OCI-LY1 (cell line): Measurements from ENCODE around the gene BBS4.
A peak's percentile ranks its signal among the peaks of the same experiment; 100 is the strongest.
"Not testable (repeated sequence)": the region's sequence is repeated elsewhere in the genome, so short reads cannot be mapped to it uniquely, and the experiment has no call there.

ENCODE experiments used
- H2AFZ ChIP-seq: fragments of 200-600 bp; sonication (generic), shearing (Covaris generic); 2 replicates; pipeline ENCODE4 v1.6.0; 2014; ENCODE audit warnings: antibody characterized with exemption, mild to moderate bottlenecking, low read length
- H3F3A ChIP-seq: fragments of 200-600 bp; sonication (generic), shearing (Covaris generic); 2 replicates; pipeline ENCODE4 v1.6.0; 2014; ENCODE audit warnings: mild to moderate bottlenecking, antibody characterized with exemption, low read length, moderate library complexity; ENCODE audit not compliant: insufficient read depth
- H3K27ac ChIP-seq: fragments of 200-600 bp; sonication (generic); 2 replicates; pipeline ENCODE4 v1.5.1; 2014; ENCODE audit warnings: low read length, mixed run types, mild to moderate bottlenecking, low read depth; ENCODE audit not compliant: poor library complexity, severe bottlenecking
- H3K27me3 ChIP-seq: fragments of 200-600 bp; sonication (generic); 2 replicates; pipeline ENCODE4 v1.6.0; 2014; ENCODE audit warnings: antibody characterized with exemption, mild to moderate bottlenecking, low read length, moderate library complexity; ENCODE audit not compliant: insufficient read depth
- H3K36me3 ChIP-seq: fragments of 200-600 bp; sonication (generic); 2 replicates; pipeline ENCODE4 v1.6.1; 2014; ENCODE audit warnings: mild to moderate bottlenecking, antibody characterized with exemption, low read length, moderate library complexity, mixed read lengths; ENCODE audit not compliant: insufficient read depth
- H3K4me1 ChIP-seq: fragments of 200-600 bp; sonication (generic); 2 replicates; pipeline ENCODE4 v1.5.1; 2014; ENCODE audit warnings: mild to moderate bottlenecking, low read length, moderate library complexity; ENCODE audit not compliant: insufficient read depth, severe bottlenecking
- H3K4me2 ChIP-seq: fragments of 200-600 bp; sonication (generic), shearing (Covaris generic); 2 replicates; pipeline ENCODE4 v1.6.1; 2014; ENCODE audit warnings: low read length
- H3K4me3 ChIP-seq: fragments of 200-600 bp; sonication (generic); 2 replicates; pipeline ENCODE4 v1.5.1; 2014; ENCODE audit warnings: low read length, low read depth, mild to moderate bottlenecking, mixed read lengths; ENCODE audit not compliant: poor library complexity, severe bottlenecking
- H3K79me2 ChIP-seq: fragments of 200-600 bp; shearing (Covaris generic); 2 replicates; pipeline ENCODE4 v1.6.1; 2016; ENCODE audit warnings: mixed run types, low read length, mixed read lengths; ENCODE audit not compliant: insufficient read depth
- H3K9ac ChIP-seq: fragments of 200-600 bp; sonication (generic), shearing (Covaris generic); 2 replicates; pipeline ENCODE4 v1.6.1; 2014; ENCODE audit warnings: mild to moderate bottlenecking, low read length, mixed read lengths
- H3K9me2 ChIP-seq: fragments of 200-600 bp; sonication (generic), shearing (Covaris generic); 2 replicates; pipeline ENCODE4 v1.6.1; 2014; ENCODE audit warnings: low read depth, mild to moderate bottlenecking, low read length, mixed read lengths
- H3K9me3 ChIP-seq: fragments of 200-600 bp; shearing (Covaris generic); 2 replicates; pipeline ENCODE4 v1.6.1; 2014; ENCODE audit warnings: low read length, mixed read lengths
- H4K20me1 ChIP-seq: fragments of 200-600 bp; sonication (generic), shearing (Covaris generic); 2 replicates; pipeline ENCODE4 v1.6.0; 2016; ENCODE audit warnings: mild to moderate bottlenecking, low read length; ENCODE audit not compliant: insufficient read depth
- EZH2 ChIP-seq: fragments of 200-600 bp; sonication (generic), shearing (Covaris generic); IDR thresholded peaks from 2 replicates; pipeline ENCODE4 v1.8.0; 2017; ENCODE audit warnings: borderline replicate concordance, mixed run types, mild to moderate bottlenecking, antibody characterized with exemption, low read length, moderate library complexity, mixed read lengths
- TF ChIP-seq, protein P1 (sequence below): fragments of 200-600 bp; sonication (generic), shearing (Covaris generic); IDR thresholded peaks from 2 replicates; pipeline ENCODE4 v1.5.1; 2017; ENCODE audit warnings: mild to moderate bottlenecking, antibody characterized with exemption, low read length, moderate library complexity, mixed read lengths

Gene BBS4

DNA sequence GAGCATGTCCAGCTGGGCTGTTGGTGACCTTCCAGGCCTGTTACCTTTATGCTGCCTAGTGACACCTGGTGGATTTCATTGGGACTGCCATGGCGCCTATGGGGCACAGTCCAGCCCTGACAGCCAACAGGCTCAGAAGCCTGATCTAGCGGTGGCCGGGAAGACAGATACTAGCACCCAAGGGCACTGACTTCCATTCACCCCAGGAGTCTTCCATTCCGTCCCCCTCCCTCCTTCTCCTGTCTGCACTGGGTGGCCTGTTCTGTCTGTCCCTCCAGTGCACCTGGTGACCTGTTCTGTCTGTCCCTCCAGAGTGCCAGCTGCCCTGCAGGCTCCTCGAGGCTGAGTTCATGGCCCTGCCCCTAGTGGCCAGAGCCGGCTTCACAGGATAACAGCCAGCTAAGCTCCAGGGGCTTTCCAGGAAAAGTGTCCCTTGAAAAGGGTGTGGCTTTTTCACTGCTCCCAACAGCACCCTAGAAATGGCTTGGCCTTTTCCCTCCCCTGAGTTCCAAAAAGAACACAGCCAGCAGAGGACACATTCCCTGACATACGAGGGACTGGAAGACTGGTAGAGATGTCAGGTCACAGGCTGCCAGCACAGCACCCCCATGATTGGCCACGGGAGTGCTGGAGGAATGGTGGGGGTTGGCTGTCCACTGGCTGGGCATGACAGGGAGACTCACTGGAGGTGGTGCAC, 15.2 kb upstream of the BBS4 start:
- Histone ChIP-seq H3K4me2 (peak overlapping the region; percentile 52), H3K4me3 (peak overlapping the region; percentile 35), H3K4me1 (peaks cover 13% of the 10 kb centered on the region)
- H3K9ac ChIP-seq, H3K9me3 ChIP-seq, H3K27ac ChIP-seq, H2AFZ ChIP-seq, H3K9me2 ChIP-seq, H3K79me2 ChIP-seq, H3K36me3 ChIP-seq, H4K20me1 ChIP-seq, H3F3A ChIP-seq, H3K27me3 ChIP-seq: not testable (repeated sequence)
- TF ChIP-seq, protein P1, sequence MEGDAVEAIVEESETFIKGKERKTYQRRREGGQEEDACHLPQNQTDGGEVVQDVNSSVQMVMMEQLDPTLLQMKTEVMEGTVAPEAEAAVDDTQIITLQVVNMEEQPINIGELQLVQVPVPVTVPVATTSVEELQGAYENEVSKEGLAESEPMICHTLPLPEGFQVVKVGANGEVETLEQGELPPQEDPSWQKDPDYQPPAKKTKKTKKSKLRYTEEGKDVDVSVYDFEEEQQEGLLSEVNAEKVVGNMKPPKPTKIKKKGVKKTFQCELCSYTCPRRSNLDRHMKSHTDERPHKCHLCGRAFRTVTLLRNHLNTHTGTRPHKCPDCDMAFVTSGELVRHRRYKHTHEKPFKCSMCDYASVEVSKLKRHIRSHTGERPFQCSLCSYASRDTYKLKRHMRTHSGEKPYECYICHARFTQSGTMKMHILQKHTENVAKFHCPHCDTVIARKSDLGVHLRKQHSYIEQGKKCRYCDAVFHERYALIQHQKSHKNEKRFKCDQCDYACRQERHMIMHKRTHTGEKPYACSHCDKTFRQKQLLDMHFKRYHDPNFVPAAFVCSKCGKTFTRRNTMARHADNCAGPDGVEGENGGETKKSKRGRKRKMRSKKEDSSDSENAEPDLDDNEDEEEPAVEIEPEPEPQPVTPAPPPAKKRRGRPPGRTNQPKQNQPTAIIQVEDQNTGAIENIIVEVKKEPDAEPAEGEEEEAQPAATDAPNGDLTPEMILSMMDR, result peak; percentile 67

DNA sequence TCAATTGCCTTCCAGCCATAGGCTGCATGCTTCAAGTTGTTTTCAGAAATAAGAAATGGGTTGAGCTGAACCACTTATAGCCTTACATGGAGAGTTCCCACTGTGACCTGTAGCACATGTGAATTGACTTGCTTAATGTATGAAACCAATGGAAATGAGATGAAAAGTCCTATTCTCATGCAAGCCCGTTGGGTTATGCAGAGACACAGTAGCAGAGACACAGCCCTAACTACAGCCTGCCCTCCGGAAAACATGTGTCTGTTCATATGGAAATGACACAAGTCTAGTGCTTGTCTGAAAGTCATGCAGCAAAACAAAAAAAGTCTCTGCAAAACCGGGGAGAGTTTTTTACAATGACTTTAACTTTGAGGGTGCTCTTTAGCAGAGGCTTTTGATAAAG, 14.5 kb upstream of the BBS4 start:
- Histone ChIP-seq H3K27ac (no peak overlapping the region), H3K27me3 (no peaks in the 10 kb centered on the region), H3K4me3 (no peak overlapping the region), H3K36me3 (no peaks in the 10 kb centered on the region), H3K79me2 (no peaks in the 10 kb centered on the region), H3K9ac (no peak overlapping the region), H3K4me2 (no peak overlapping the region), H3K9me2 (no peaks in the 10 kb centered on the region), H2AFZ (no peak overlapping the region), H3K4me1 (peaks cover 13% of the 10 kb centered on the region), H3K9me3 (no peaks in the 10 kb centered on the region), H4K20me1 (no peaks in the 10 kb centered on the region), H3F3A (no peaks in the 10 kb centered on the region)
- TF ChIP-seq, protein P1, result no peak
- TF ChIP-seq EZH2, result no peak

DNA sequence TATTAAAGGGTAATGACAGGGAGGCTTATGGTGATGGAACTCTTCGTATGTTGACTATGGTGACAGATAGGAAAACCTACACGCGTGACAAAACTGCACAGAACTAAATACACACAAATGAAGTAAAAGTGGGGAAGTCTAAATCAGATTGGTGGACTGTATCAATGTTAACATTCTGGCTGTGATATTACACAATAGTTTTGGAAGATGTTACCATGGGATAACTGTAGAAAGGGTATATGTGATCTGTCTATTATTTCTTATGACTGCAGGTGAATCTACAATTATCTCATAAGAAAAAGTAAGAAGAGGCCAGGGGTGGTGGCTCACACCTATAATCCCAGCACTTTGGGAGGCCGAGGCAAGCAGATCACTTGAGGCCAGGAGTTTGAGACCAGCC, 9.2 kb upstream of the BBS4 start:
- Histone ChIP-seq H3K79me2 (no peaks in the 10 kb centered on the region), H3K4me3 (no peak overlapping the region), H3K4me1 (peaks cover 8% of the 10 kb centered on the region), H3K27ac (no peak overlapping the region), H3K9me2 (no peaks in the 10 kb centered on the region), H3K27me3 (no peaks in the 10 kb centered on the region), H3K36me3 (no peaks in the 10 kb centered on the region), H3K4me2 (no peak overlapping the region), H3F3A (no peaks in the 10 kb centered on the region), H4K20me1 (no peaks in the 10 kb centered on the region), H3K9ac (no peak overlapping the region), H3K9me3 (no peaks in the 10 kb centered on the region), H2AFZ (no peak overlapping the region)
- TF ChIP-seq EZH2, result no peak
- TF ChIP-seq, protein P1, result no peak
